Islet of Langerhans (tissue), 1 donor: Measurements from ENCODE around the gene KRTCAP2.
"Not testable (repeated sequence)": the region's sequence is repeated elsewhere in the genome, so short reads cannot be mapped to it uniquely, and the experiment has no call there.

ENCODE experiments used
- FAIRE-seq: peaks from one replicate; lab custom pipeline; 2011; peaks lifted over from hg19 to GRCh38; lab: Jason Lieb, UNC

The KRTCAP2 gene

DNA sequence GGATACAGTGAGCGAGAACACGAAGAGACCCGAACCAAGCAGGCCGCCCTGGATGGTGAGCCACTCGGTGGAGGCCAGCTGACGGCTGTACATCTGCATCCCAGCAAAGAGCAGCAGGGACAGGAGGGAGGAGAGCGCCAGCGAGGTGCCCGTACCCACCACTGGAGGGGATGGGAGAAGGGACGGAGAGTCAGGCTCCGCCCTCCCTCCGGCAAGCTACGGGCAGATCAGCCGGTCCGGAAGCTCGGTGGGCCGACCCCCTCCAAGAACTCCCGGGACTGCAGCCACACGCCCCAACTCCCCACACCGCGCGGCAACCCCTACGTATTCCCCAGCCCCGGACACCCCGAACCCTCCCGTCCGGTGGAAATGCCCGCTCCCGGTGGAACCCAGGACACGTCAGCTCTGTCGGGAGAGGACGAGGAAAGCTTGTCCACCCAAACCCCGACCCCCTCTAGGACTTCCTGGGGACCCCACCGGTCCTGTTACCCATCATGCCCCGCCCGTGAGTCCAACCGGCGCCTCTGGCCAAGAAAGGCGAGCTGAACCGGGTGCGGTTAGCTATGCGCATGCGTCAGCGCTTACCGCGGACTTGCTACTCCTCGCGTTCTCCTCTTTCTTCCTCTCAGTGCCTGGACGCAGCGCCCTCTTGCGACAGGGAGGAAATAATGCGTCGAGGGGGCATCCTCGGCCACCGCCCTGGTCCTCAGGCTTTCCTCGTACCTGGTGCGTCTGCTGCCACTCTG, at the start of gene KRTCAP2:
Gene KRTCAP2 (minus strand): TSS at position 573 of the 746 bp plus-strand sequence. CDS start 80 bp downstream, at position 493.
- no peak for FAIRE-seq

DNA sequence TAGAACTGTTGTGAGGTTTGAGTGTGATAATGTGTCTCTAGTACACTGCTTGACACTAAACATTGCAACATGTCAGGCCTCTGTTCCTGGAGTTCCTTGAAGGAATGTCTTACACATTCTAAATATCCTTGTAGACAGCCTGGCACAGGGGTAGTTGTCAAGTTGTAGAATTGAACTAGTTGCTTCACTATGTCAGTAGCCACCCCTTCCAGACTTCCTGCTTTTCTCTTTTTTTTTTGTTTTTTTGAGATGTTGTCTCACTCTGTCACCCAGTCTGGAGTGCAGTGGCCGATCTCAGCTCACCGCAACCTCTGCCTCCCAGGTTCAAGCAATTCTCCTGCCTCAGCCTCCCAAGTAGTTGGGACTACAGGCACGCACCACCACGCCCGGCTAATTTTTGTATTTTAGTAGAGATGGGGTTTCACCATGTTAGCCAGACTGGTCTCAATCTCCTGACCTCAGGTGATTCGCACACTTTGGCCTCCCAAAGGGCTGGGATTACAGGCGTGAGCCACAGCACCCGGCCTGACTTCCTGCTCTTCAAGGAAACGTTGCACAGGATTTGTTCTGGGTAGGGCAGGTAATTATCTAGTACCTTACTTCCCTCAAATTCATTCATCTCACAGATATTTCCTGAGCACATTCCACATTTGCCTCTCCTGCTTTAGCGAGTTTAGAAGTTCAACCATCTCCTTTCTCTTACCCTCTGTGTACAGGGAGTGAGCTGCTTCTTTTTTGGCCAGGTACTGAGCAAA, 47.3 kb upstream of the KRTCAP2 start:
- FAIRE-seq = not testable (repeated sequence)

DNA sequence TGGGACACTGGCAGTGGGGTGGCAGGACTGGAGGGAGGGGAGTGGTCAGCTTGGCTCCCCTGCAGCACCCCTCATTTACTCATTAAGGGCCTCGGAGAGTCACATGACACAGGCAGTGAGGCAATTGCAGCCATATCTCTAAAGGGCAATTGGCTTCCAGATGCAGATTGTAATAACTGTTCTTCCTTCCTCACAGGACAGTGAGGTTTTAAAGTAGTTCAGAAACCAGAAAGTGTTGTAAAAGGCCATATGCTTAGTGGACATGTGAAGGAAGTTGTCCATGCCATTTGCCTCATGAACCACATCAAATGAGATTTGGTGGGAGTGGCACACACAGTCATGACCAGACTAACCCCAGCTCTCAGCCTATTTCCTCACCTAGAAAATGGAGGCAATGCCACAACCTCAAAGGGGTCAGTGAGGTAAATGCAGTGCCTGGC, 46.5 kb upstream of the KRTCAP2 start:
- FAIRE-seq = no peak

DNA sequence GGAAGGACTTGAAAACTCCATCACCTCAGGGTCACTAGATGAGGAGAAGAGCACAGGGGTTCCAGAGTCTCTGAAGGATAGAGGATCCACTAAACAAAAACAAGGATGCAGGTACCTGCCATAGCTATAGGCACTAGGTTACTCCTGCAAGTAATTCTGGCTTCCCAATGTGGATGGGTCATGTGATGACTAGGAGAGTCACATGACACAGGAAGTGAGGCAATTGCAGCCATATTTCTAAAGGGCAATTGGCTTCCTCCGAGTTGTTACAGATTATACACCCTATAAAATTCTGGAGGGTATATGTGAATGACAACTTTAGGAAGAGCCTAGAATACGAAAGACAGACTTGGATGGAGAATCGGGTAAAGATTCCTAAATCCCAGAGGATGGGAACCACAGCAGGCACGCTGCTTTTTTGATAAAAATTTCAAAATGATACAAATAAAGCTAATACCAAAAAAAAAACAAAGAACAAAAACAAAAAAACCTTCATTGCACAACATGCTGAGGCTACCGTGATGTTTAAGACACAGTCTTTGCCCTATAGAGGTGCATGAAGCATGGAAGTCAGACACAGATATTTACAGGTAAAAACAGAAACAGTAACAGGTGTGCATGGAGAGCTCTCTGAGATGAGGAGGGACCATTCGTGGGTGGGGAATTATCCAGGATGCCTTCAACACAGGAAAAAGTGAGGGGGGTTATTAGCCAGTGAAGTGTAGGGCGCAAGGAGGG, 45.9 kb upstream of the KRTCAP2 start:
- no peak for FAIRE-seq

DNA sequence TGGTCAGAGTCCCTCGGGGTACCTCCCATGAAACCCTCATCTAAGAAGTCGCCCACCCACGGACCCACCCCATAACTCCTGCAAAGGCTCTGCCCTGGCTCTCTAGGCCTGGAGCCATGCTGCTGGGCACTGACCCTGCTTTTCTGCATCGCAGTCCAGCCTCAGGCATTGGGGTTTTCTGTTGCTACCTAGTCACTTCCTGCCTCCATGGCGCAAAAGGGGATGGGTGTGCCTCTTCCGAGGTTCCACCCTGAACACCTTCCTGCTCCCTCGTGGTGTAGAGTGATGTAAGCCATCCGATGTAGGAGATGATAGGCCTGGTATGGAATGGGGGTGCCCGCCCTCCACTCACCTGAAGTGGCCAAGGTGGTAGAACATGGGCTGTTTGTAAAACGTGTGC, 41.6 kb upstream of the KRTCAP2 start:
- FAIRE-seq = not testable (repeated sequence)

DNA sequence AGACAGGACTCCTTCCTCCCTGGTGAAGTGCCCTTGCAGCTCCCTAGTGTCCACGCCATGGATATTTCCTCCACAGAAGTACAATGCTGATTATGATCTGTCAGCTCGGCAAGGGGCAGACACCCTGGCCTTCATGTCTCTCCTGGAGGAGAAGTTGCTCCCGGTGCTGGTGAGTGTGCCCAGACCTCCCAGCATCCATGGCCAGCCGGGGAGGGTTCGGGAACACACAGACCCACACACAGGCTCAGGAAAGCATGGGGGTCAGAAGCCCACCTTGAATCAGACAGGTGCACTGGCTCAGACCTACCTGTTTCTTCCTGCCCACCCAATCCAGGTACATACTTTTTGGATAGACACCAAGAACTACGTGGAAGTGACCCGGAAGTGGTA, 38.9 kb upstream of the KRTCAP2 start:
- not testable (repeated sequence) for FAIRE-seq

DNA sequence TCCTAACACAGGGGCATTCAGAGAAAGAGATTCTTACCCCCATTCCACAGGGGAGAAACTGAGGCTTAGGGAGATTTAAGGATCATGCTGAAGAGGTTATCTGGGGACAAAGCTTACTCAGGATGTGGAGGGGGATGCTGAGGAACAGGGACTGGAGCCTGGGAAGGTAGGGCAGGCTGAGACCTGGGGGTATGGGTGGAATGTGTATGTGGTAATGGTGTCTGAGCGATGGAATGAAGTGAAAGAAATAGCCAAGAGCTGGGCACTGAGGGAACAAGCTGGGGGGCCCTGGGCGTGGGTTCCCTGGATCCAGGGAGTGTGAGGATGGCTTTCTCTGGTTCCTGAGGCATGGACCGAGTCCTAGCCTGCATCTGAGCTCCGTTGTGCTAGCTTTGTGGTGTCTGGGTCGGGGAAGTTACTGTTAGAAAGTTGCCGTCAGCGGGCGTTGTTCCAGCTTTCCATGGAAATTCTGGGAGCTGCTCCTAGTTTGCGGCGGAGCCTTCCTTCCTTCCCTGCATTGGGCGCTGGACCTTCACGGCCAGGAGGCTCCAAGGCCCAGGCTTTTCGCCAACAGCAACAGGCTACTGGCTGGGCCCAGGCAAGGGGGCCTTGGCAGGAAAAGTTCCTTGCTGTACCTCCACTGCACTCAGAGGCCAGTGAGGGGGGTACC, 38.4 kb upstream of the KRTCAP2 start:
- FAIRE-seq = not testable (repeated sequence)

DNA sequence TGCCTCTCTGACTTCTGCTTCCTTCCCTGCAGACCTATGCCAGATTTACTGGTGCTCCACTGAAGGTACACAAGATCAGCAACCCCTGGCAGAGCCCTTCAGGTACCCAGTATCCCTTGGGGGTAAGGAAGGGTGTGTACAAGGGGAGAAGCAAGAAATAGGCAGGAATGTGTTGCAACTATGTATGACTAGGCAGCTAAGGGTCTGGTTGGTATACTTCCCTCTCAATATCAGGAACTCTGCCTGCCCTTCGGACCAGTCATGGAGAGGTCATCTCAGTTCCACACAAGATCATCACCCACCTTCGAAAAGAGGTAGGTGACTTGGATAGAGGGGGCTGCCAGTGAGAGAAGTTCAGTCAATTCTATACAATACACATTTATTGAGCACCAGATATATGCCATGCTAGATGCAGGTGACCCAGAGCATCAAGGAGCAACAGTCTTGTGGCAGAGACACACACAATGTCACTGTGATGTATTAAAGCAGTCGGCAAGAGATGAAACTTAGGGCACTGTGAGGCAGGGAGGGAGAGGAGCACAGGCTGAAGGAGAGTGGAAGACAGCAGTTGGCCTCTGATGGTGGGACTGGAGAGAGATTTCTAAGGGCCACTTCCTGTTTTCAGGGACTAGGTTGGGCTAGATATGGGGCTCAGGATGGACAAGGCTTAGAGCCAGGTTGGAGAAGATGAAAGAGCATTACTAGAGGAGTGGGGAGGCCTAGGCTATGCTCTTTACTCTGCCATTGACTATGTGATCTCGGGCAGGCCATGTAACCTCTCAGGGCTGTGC, 37.4 kb upstream of the KRTCAP2 start:
- no peak for FAIRE-seq

DNA sequence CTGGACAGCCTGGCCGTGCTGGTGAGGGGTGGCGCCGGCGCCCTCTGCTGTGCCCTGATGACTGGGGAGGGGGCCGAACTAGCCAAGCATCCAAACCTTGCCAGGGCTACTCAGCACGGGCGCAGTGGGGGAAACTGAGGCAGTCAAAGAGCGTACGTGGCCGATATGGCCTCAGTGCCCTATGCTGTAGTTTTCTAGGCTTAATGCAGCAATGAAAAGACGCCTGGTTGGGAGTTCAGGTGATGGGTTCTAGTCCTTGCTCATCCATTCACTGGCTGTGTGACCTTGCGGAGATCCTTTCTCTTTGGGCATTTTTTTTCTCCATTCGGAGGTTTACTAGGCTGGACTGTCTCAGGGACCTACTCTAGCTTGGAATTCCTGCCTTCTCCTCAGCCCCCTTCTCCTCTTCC, 36.2 kb upstream of the KRTCAP2 start:
- no peak for FAIRE-seq

DNA sequence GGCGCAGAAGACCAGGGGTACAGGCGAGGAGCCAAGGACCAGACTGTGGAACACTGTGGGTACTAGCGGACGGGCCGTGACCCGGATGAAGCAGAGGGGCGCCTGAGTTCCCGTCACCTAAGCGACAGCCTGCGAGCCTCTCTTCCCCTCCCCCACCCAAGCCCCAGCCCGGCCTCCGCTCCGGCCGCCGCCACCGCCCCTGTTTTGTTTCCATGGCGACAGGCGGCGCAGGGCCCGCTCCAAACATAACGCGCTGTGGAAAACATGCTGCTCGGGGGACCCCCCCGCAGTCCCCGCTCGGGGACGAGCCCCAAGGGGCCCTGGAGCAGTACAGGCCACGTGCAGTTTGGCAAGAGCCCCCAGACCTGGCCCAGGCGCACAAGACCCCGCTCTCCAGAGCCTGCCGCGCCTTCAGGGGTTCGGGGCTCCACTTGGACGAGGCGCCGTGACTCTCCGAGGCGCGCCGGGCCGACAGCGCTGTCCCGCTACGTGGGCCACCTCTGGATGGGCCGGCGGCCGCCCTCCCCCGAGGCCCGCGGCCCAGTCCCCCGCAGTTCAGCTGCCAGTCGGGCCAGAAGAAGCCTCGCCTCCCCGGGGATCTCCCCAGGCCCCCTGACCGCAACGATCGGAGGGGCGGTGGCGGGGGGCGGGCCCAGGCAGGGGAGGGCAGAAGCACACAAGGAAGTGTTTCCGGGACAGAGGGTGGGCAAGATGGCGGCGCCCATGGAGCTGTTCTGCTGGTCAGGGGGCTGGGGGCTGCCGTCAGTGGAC, 35.6 kb upstream of the KRTCAP2 start, which contains the start of gene MTX1:
Gene MTX1 (plus strand): TSS at position 155 of the 771 bp plus-strand sequence. CDS start 110 bp downstream, at position 265.
- no peak for FAIRE-seq

DNA sequence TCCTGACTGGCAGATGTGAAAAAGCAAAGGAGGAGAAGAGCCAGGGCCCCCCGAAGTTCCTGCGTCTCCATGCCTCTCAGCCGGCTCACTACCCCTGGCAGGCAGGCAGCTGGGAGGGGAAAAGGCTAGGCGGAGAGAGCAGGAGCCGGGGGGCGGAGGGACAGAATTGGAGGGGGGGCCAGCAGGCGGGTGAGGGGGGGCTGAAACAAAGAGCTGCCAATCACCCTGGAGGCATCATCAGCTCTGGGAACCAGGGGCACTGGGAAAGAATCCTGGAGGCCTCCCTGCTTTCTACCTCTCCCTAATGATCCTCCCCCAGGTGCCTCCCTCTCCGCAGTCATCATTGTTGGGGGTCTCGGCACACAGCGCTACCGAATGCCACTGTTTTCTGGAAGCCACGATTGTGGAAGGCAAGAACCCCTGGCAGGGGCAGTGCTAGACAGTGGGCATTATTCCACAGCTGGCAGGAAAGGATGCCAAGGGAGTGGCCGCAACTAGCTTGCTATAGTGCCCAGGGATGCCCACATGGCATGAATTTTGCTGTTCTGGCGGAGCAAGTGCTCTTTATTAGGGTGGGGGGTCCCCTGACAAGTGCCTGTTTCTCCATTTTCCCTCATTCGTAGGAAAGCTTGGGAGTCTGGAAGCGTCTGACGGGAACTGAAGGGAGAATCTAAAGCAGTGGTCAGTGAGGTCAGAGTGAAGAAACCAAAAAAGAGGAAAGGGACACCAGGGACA, 34.9 kb upstream of the KRTCAP2 start, which contains the start of gene THBS3:
Gene THBS3 (minus strand): TSS at position 92 of the 735 bp plus-strand sequence. CDS start 21 bp downstream, at position 71.
- no peak for FAIRE-seq

DNA sequence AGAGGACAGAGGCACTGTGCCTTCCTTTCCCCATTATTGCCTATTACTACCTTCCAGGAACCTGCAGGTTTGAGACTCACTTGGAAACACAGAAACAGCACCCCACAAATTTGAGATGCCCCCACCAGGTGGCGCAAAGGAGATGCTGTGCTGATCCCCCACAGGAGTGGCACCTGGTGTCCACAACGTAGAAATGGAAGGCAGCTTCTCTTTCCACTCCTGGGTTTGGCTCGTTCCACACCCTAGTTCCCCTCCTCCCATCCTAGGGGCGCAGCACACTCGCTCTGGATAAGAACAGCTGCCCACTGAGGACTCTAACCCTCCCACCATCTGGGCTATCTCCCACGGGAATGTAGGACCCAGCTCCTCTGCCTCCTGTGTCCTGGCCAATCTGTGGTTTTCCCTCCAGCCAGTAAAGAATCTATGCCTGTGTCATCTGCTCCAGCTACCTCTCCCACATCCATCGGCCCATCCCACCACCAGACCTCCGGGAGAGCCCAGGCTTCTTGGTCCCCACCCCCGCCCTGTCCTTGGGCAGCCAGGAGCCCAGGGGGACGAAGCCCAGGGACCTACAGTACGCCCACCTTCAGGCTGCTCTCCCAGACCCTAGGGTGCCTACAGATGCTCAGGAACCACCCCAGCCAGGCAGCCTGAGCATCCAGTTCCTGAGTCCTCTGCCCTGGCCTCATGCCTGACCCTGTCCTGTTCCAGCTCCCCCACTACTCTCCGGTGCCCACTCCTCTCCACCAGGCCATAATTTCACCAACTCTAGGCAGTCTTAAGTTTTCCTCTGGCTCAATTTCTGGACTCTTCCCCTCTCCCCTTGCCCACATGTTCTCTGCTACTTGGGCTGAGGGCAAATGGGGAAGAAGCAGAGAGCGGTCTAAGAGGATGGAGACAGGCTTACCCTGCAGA, 34.0 kb upstream of the KRTCAP2 start:
- FAIRE-seq = no peak

DNA sequence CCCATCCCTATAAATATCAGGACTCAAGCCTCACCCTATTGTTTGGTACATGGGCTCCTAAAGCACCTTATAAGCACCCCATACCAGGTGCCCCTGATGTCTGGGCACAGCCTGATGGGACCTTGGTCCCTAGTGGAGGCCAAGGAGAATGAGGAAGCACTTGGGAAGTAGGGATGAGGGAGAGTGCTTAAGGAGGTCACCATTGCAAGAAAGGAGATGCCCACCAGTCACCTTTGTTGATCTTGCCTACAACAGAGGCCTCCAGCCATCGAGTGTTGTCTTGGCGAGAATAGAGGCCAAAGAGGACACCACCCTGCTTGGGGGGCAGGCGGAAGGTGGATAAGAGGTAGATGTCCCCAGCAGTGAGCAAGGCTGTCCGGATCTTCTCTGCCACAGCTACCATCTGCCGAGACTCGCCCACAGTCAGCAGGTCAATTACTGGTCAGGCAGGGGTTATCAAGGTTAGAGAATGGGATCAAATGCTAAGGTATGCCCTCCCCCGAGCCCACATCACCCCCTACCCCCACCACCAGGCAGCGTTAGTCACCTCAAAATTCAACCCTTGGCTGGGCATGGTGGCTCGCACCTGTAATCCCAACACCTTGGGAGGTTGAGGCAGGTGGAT, 33.0 kb upstream of the KRTCAP2 start:
- no peak for FAIRE-seq

DNA sequence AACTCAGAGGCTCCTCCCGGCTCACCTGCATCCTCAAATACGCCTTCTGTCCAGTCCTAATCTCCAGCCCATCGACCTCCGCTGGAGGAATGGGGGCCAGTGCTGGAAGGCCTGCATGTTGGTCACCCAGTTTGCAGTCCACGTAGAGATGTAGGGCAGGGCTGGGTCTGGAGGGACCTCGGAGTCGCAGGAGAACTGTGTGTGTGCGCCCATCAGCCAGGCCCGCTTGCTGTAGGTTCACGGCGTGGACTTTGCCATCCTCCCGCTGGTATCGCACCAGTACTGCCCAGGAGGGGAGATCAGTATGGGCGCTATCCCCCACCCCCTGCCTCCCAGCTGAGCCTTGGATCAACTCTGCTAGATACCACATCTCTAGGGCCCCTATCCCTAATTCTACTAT, 31.9 kb upstream of the KRTCAP2 start:
- no peak for FAIRE-seq

DNA sequence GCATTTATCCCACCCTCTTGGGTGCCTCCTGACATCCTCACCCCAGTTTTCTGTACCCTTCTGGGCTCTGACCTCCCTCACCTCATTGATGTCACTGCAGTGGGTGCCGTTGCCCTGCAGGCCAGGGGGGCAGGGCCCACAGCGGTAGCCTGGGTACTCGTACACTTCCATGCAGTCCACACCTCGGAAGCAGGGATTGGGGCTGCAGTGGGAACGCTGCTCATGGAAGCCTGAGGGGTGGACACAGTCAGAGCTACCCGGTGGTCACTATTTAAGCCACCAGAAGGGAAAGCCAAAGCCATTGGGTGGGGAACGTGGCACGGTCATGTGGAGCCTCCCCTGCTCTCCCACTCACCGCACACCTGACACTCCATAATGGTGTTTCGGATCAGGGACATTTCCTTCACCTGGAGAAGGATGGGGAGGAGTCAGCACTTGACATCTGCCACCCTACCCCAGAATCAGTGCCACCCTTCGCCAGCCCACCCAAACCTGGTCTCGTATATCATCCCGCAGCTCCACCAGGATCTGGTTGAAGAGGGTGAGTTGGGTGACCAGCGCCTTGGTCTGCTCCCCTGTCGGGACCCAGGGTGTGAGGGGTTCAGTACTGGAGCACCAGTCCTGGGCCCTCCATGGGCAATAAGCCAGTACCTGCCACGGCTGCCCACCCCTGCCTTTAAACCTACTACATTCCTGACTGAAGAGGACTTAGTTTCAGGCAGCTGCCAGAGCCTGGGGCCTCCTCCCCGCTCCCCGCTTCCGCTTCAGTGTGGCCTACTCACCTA, 29.8 kb upstream of the KRTCAP2 start:
- no peak for FAIRE-seq

DNA sequence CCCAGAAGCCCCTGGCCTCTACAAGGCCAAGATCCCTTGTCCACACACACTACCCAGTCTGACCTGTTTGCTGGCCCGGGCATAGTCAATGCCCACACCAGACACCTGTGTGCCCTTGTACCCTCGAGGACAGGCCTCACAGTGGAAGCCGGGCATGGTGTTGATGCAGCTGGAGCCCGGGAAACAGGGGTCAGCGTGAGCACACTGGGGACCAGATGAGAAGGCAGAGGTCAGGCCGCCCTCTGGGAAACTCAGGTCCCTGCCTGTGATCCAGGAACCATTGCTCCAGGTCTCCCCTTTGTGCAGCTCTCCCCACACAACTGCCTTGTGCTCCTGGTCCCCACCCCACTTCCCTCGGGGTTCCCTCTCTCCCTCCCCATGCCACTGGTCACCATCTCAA, 29.1 kb upstream of the KRTCAP2 start:
- FAIRE-seq = no peak

DNA sequence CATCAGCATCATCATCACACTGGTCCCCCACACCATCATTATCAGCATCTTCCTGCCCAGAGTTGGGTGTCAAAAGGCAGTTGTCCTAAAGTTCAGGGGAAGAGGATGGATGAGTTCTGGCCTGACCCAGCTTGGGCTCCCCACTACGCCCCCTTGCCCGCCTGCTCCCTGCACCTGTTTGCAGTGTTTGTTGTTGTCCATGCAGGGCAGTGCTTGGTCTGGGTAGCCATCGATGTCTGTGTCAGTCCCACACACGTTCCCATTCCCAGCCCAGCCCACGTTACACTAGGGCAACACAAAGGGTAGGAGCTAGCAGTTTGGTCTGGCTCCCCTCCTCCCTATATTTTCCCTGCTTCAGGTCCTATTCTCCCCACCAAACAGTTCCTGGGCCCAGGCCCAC, 27.8 kb upstream of the KRTCAP2 start:
- FAIRE-seq = no peak
